ENCODE results near the gene KRT78.

Gene KRT78

GRCh38 chr12:52828156-52828555 is 20.6 kb downstream of the KRT78 start:
- no peak for DNase-seq (ENCODE audit: low read depth)
- H3K4me3 ChIP-seq (ENCODE audit: low read depth, low read length) = no peak overlapping the region
- TF ChIP-seq CTCF (IDR thresholded peaks at IDR 0.05; ENCODE audit: low read depth, low read length, missing control alignments) = no peak

DNA sequence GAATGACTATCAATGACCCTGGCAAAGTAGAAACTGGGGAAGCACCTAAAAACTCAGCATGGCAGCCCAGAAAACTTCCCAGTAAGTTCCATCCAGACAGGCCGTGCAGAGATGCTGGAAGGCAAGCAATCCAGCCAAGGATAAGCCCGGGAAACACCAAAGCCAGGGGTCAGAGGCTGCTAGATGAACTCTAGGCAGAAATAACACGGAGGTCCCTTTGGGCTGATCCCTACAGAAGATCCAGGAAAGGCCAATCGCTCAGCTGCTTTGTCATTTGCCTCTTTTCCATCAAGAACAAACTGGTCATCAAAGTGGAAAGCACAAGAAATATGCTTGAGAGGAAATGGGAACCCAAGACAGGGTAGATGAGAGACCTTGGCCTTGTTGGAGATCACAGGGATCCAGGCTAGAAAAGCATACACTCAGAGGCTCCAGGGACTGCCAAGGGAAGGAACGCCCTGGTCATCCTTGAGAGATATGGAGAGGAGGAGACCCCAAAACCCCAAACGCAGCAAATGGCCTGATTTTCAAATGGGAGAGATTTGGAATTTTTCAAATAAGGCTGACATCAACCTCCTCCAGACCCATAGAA is 21.2 kb downstream of the KRT78 start:
- TF ChIP-seq CTCF (IDR thresholded peaks at IDR 0.05; ENCODE audit: low read depth, low read length, missing control alignments) = no peak
- DNase-seq (ENCODE audit: low read depth) = no peak
- H3K4me3 ChIP-seq (ENCODE audit: low read depth, low read length) = no peak overlapping the region

DNA sequence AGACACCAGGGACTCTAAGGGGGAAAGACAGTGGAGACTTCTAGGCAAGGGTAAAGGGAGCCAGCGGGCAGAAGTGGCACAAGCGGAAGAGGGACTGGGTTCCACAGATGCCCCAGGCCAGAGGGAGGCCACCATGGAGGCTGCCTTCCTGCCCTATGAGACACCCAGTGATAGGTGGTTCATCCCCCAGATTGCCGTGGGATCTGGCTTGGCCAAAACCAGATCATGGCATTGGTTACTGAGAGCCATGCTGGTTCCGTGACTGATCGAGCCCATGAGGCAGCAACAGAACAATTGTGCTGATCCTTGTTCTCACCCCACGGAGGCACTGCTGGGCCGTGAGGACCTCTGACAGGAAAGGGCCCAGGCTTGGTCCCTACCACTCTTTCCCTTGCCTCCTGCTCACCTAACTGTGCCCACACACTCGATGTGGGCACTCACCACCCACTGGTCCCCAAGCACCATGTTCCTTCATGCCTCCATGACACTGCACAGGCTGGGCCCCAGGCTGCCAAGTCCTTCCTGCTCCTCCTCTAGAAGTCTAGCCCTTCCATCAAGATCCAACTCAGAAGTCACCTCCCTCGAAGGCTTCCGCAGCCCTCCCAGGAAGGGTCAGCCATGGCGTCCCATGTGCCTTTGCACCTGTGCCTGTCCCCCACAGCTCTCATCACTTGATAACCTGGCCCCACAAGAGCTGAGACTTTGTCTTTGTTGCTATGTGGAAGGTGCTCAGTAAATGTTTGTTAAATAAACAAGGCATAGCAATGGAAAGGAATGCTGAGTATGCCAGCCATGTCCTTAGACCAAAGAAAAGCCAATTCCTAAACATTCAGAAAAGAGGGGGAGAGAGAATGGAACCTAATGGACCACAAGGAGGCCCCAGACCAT is 21.9 kb downstream of the KRT78 start:
- no peak overlapping the region for H3K4me3 ChIP-seq (ENCODE audit: low read depth, low read length)
- TF ChIP-seq CTCF (IDR thresholded peaks at IDR 0.05; ENCODE audit: low read depth, low read length, missing control alignments) = no peak
- no peak for DNase-seq (ENCODE audit: low read depth)

- no peak for DNase-seq (ENCODE audit: low read depth)
- no peak for TF ChIP-seq CTCF (IDR thresholded peaks at IDR 0.05; ENCODE audit: low read depth, low read length, missing control alignments)
Measured at GRCh38 chr12:52825961-52826360, 22.8 kb downstream of the KRT78 start.

GRCh38 chr12:52824741-52825410 is 23.9 kb downstream of the KRT78 start:
- no peak for DNase-seq (ENCODE audit: low read depth)
- H3K4me3 ChIP-seq (ENCODE audit: low read depth, low read length) = no peak overlapping the region
- no peak for TF ChIP-seq CTCF (IDR thresholded peaks at IDR 0.05; ENCODE audit: low read depth, low read length, missing control alignments)

More at GRCh38 chr12:52825961-52826360, 22.8 kb downstream of the KRT78 start:
- H3K4me3 ChIP-seq (ENCODE audit: low read depth, low read length) = no peak overlapping the region

DNA sequence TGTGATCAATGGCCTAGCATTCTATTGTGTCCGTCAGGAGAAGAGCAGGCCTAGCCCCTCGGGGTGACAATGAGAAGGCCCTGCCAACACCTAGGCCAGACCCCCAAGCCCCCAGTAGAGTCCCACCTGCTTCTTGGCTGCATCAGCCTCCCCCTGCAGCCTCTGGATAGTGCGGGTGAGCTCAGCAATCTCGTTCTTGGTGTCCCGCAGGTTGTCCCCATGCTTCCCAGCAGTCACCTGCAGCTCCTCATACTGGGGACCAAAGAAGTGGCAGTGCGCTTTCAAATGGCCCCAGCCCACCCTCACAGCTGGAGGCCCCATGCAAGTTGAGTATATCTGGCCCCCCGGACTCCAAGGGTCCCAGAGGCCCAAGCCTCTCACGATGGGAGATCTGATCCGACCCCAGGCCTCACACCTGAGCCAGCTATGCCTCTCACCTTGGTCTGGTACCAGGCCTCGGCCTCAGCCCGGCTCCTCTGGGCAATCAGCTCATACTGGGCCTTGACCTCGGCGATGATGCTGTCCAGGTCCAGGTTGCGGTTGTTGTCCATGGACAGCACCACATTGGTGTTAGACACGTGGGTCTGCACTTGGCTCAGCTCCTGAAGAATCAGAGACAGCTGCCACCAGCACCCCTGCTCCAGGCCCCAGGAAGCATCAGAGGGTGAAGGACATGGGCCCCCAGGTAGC is 24.9 kb downstream of the KRT78 start:
- no peak overlapping the region for H3K4me3 ChIP-seq (ENCODE audit: low read depth, low read length)

More for the DNA sequence above, 24.9 kb downstream of the KRT78 start:
- no peak for TF ChIP-seq CTCF (IDR thresholded peaks at IDR 0.05; ENCODE audit: low read depth, low read length, missing control alignments)
- DNase-seq (ENCODE audit: low read depth) = no peak

All from GM12864 (cell line).